Fibroblast of villous mesenchyme (primary cell): Measurements from ENCODE around the gene TBC1D5. TPM values are rescaled to one million over a fixed set of nuclear protein-coding genes. Genes with fewer than 3 reads are reported as not detected.

ENCODE experiments used
- DNase-seq: peaks from one replicate; pipeline ENCODE4 v3.0.0-alpha.2; 2010; ENCODE audit warnings: low read depth
- H3K4me3 ChIP-seq: 2 replicates; pipeline ENCODE4 v1.5.1; 2011; ENCODE audit warnings: low read depth, mild to moderate bottlenecking, low read length
- CTCF ChIP-seq: IDR thresholded peaks from 2 replicates; pipeline ENCODE4 v1.5.1; 2012; ENCODE audit warnings: low read depth, mild to moderate bottlenecking, low read length; ENCODE audit not compliant: insufficient read depth
- total RNA-seq: library from RNA; depleted of rRNA; stranded (reverse); fragments of >200 nt; gene quantifications from 2 replicates; pipeline ENCODE4 v1.2.3, GENCODE V29; 2012

The TBC1D5 gene
- total RNA-seq, 1 donor, result 107 TPM

- no peak overlapping the region for H3K4me3 ChIP-seq
- no peak for TF ChIP-seq CTCF
- DNase-seq, result no peak
These were observed 600.7 kb downstream of the TBC1D5 start for GRCh38 chr3:17141699-17142098.

GRCh38 chr3:17140670-17141505 is 601.5 kb downstream of the TBC1D5 start:
- DNase-seq, result no peak
- H3K4me3 ChIP-seq, result no peak overlapping the region
- no peak for TF ChIP-seq CTCF

- DNase-seq, result no peak
- no peak for TF ChIP-seq CTCF
- no peak overlapping the region for H3K4me3 ChIP-seq
These were observed 604.0 kb downstream of the TBC1D5 start for GRCh38 chr3:17138246-17139039.

GRCh38 chr3:17137321-17137826 is 605.1 kb downstream of the TBC1D5 start:
- TF ChIP-seq CTCF, result no peak
- DNase-seq, result no peak
- no peak overlapping the region for H3K4me3 ChIP-seq

- H3K4me3 ChIP-seq, result no peak overlapping the region
- TF ChIP-seq CTCF, result no peak
- DNase-seq, result no peak
These were observed 606.2 kb downstream of the TBC1D5 start for GRCh38 chr3:17136136-17136721.

GRCh38 chr3:17135696-17136095 is 606.7 kb downstream of the TBC1D5 start:
- H3K4me3 ChIP-seq, result no peak overlapping the region
- no peak for DNase-seq
- no peak for TF ChIP-seq CTCF
